H9 (cell line): ENCODE results near the gene P2RY8. TPM values are rescaled to one million over a fixed set of nuclear protein-coding genes. Genes with fewer than 3 reads are reported as not detected.

ENCODE experiments used
- DNase-seq: peaks from one replicate; pipeline ENCODE4 v3.0.0-alpha.2; 2017
- H2AFZ ChIP-seq: one replicate; pipeline ENCODE4 v1.6.1; 2013; ENCODE audit warnings: mild to moderate bottlenecking, low read length, control low read depth, moderate library complexity
- H2AK5ac ChIP-seq: 2 replicates; pipeline ENCODE4 v1.6.1; 2013; ENCODE audit warnings: low read length, control low read depth, mixed read lengths; ENCODE audit not compliant: insufficient read length
- H2BK120ac ChIP-seq: one replicate; pipeline ENCODE4 v1.6.1; 2013; ENCODE audit warnings: low read depth, mild to moderate bottlenecking, low read length, control low read depth, inconsistent platforms; ENCODE audit not compliant: poor library complexity, severe bottlenecking
- H2BK12ac ChIP-seq: 2 replicates; pipeline ENCODE4 v1.6.1; 2013; ENCODE audit warnings: low read length, control low read depth, mixed read lengths, low read depth; ENCODE audit not compliant: insufficient read length
- H2BK15ac ChIP-seq: 2 replicates; pipeline ENCODE4 v1.6.1; 2013; ENCODE audit warnings: low read depth, low read length, control low read depth
- H2BK20ac ChIP-seq: one replicate; pipeline ENCODE4 v1.6.1; 2013; ENCODE audit warnings: low read depth, mild to moderate bottlenecking, low read length, control low read depth, inconsistent platforms; ENCODE audit not compliant: poor library complexity, severe bottlenecking
- H2BK5ac ChIP-seq: 2 replicates; pipeline ENCODE4 v1.6.1; 2013; ENCODE audit warnings: low read length, control low read depth, mixed read lengths; ENCODE audit not compliant: insufficient read length
- H3K14ac ChIP-seq: 2 replicates; pipeline ENCODE4 v1.6.1; 2013; ENCODE audit warnings: low read length, control low read depth; ENCODE audit not compliant: insufficient read depth
- H3K18ac ChIP-seq: 2 replicates; pipeline ENCODE4 v1.6.1; 2013; ENCODE audit warnings: low read depth, mild to moderate bottlenecking, mixed read lengths, low read length, control low read depth; ENCODE audit not compliant: insufficient read length
- H3K23ac ChIP-seq: 2 replicates; pipeline ENCODE4 v1.6.1; 2013; ENCODE audit warnings: low read length, control low read depth, mixed read lengths, low read depth; ENCODE audit not compliant: insufficient read length
- H3K23me2 ChIP-seq: 2 replicates; pipeline ENCODE4 v1.6.1; 2013; ENCODE audit warnings: low read depth, mild to moderate bottlenecking, mixed read lengths, low read length, control low read depth; ENCODE audit not compliant: insufficient read length, poor library complexity, severe bottlenecking
- H3K27ac ChIP-seq: 2 replicates; pipeline ENCODE4 v1.5.1; 2013; ENCODE audit warnings: low read length, control low read depth, mixed read lengths, low read depth; ENCODE audit not compliant: insufficient read length
- H3K27me3 ChIP-seq: 2 replicates; pipeline ENCODE4 v1.6.1; 2013; ENCODE audit warnings: low read length, control low read depth, inconsistent platforms; ENCODE audit not compliant: insufficient read depth
- H3K4ac ChIP-seq: 2 replicates; pipeline ENCODE4 v1.6.1; 2013; ENCODE audit warnings: low read depth, mild to moderate bottlenecking, control low read depth, inconsistent platforms, low read length, moderate library complexity
- H3K4me1 ChIP-seq: 2 replicates; pipeline ENCODE4 v1.6.1; 2013; ENCODE audit warnings: low read length, control low read depth, inconsistent platforms; ENCODE audit not compliant: insufficient read depth
- H3K4me2 ChIP-seq: 2 replicates; pipeline ENCODE4 v1.6.1; 2013; ENCODE audit warnings: low read length, control low read depth, mixed read lengths; ENCODE audit not compliant: insufficient read length, insufficient read depth
- H3K56ac ChIP-seq: 2 replicates; pipeline ENCODE4 v1.6.1; 2013; ENCODE audit warnings: low read depth, mild to moderate bottlenecking, mixed read lengths, low read length, control low read depth; ENCODE audit not compliant: insufficient read length
- H3K79me1 ChIP-seq: 2 replicates; pipeline ENCODE4 v1.6.1; 2013; ENCODE audit warnings: low read depth, mild to moderate bottlenecking, moderate library complexity, low read length, control low read depth, inconsistent platforms; ENCODE audit not compliant: insufficient read depth, poor library complexity, severe bottlenecking
- H3K79me2 ChIP-seq: 2 replicates; pipeline ENCODE4 v1.6.1; 2013; ENCODE audit warnings: low read length, control low read depth, inconsistent platforms; ENCODE audit not compliant: insufficient read depth
- H3K9ac ChIP-seq: 2 replicates; pipeline ENCODE4 v1.6.1; 2013; ENCODE audit warnings: low read length, control low read depth, mixed read lengths; ENCODE audit not compliant: insufficient read length; ENCODE audit errors: extremely low read depth
- H3K9me3 ChIP-seq: one replicate; pipeline ENCODE4 v1.6.1; 2013; ENCODE audit warnings: low read depth, low read length, inconsistent platforms; ENCODE audit not compliant: control insufficient read depth
- H3T11ph ChIP-seq: one replicate; pipeline ENCODE4 v1.6.1; 2013; ENCODE audit warnings: mild to moderate bottlenecking, low read length, control low read depth, inconsistent platforms
- H4K20me1 ChIP-seq: one replicate; pipeline ENCODE4 v1.6.1; 2013; ENCODE audit not compliant: control insufficient read depth, insufficient read length, insufficient read depth
- H4K5ac ChIP-seq: 2 replicates; pipeline ENCODE4 v1.6.1; 2013; ENCODE audit warnings: low read depth, mild to moderate bottlenecking, mixed read lengths, low read length, control low read depth; ENCODE audit not compliant: insufficient read length
- H4K8ac ChIP-seq: replicated peaks from 2 replicates; pipeline ENCODE4 v1.6.1; 2013; ENCODE audit warnings: low read length, control low read depth, mixed read lengths, low read depth; ENCODE audit not compliant: insufficient read length
- H4K91ac ChIP-seq: 2 replicates; pipeline ENCODE4 v1.6.1; 2013; ENCODE audit warnings: low read depth, mild to moderate bottlenecking, moderate library complexity, mixed read lengths, low read length, control low read depth; ENCODE audit not compliant: insufficient read length
- H3K27ac Mint-ChIP-seq, 3 experiments: 2 replicates in 2 of 3; 3 replicates in 1 of 3; pipeline ENCODE4 v1.8.0; 2020 to 2021; ENCODE audit warnings: mixed read lengths in 3 of 3, mild to moderate bottlenecking in 1 of 3, moderate library complexity in 1 of 3
- H3K27me3 Mint-ChIP-seq: 2 replicates; pipeline ENCODE4 v1.8.0; 2021; ENCODE audit warnings: low read depth, mild to moderate bottlenecking, moderate library complexity, mixed read lengths
- H3K36me3 Mint-ChIP-seq, 3 experiments: 2 replicates in 2 of 3; 3 replicates in 1 of 3; pipeline ENCODE4 v1.8.0; 2020 to 2021; ENCODE audit warnings: low read depth in 3 of 3, mixed read lengths in 3 of 3; ENCODE audit not compliant: insufficient read depth in 1 of 3
- H3K4me1 Mint-ChIP-seq, 2 experiments: 2 replicates each; pipeline ENCODE4 v1.8.0; 2020; ENCODE audit warnings: mixed read lengths in 2 of 2
- H3K4me3 Mint-ChIP-seq, 2 experiments: 2 replicates in 1 of 2; 3 replicates in 1 of 2; pipeline ENCODE4 v1.8.0; 2020 to 2021; ENCODE audit warnings: mild to moderate bottlenecking in 2 of 2, mixed read lengths in 2 of 2, moderate library complexity in 1 of 2
- H3K9me3 Mint-ChIP-seq, 2 experiments: 2 replicates in 1 of 2; 3 replicates in 1 of 2; pipeline ENCODE4 v1.8.0; 2020; ENCODE audit warnings: mild to moderate bottlenecking in 2 of 2, mixed read lengths in 2 of 2, moderate library complexity in 1 of 2
- WGBS: extraction: QIAGEN DNeasy Blood & Tissue Kit; methylation state at CpG from one replicate; pipeline ENCODE4 v1.1.7; 2013; ENCODE audit warnings: missing lambda C conversion rate, low lambda C conversion rate, mixed read lengths; ENCODE audit not compliant: insufficient read length; ENCODE audit errors: extremely low coverage; 5-methylcytosine and 5-hydroxymethylcytosine counted together
- total RNA-seq: library from RNA; stranded (reverse); gene quantifications from 2 replicates; pipeline ENCODE4 v1.2.1, GENCODE V29; 2021
- TF ChIP-seq, protein P1 (sequence below): fragments of 200-600 bp; sonication (generic); conservative IDR thresholded peaks from 3 replicates; pipeline ENCODE4 v1.8.0; 2021; ENCODE audit warnings: antibody characterized with exemption, mild to moderate bottlenecking

The P2RY8 gene
- total RNA-seq, 1 experiment from 2014 or later, result not detected

DNA sequence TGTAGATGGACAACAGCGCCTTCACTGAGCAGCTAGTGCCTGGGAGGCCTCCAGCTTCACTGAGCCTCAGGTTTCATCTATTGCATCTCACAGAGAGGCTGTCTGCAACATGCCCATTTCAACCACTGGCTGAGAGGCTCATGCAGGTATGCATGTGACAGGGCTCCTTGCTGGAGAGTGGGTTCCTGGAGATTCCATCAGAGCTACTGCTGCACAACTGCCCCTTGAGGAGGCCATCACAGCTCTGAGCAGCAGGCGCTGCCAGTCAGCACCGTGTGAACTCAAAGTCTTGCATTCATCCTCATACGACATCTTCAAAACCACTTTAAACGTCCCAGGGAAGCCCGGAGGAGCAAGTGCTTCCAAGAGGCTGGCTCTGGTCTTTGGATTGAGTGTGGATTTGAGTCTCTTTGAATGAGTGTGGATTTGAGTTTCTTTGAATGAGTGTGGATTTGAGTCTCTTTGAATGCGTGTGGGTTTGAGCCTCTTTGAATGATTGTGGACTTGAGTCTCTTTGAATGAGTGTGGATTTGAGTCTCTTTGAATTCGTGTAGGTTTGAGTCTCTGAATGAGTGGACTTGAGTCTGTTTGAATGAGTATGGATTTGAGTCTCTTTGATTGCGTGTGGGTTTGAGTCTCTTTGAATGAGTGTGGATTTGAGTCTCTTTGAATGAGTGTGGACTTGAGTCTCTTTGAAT is 8.7 kb downstream of the P2RY8 start:
- DNase-seq, result no peak
- Mint-ChIP-seq H3K9me3 (no peaks in the 10 kb centered on the region), H3K36me3 (no peaks in the 10 kb centered on the region), H3K4me3 (no peak overlapping the region), H3K4me1 (no peaks in the 10 kb centered on the region), H3K27ac (no peak overlapping the region), H3K27me3 (no peaks in the 10 kb centered on the region)
- H2BK120ac ChIP-seq, result no peak overlapping the region
- H3K27me3 ChIP-seq, result no peaks in the 10 kb centered on the region
- TF ChIP-seq, protein P1, sequence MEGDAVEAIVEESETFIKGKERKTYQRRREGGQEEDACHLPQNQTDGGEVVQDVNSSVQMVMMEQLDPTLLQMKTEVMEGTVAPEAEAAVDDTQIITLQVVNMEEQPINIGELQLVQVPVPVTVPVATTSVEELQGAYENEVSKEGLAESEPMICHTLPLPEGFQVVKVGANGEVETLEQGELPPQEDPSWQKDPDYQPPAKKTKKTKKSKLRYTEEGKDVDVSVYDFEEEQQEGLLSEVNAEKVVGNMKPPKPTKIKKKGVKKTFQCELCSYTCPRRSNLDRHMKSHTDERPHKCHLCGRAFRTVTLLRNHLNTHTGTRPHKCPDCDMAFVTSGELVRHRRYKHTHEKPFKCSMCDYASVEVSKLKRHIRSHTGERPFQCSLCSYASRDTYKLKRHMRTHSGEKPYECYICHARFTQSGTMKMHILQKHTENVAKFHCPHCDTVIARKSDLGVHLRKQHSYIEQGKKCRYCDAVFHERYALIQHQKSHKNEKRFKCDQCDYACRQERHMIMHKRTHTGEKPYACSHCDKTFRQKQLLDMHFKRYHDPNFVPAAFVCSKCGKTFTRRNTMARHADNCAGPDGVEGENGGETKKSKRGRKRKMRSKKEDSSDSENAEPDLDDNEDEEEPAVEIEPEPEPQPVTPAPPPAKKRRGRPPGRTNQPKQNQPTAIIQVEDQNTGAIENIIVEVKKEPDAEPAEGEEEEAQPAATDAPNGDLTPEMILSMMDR, result no peak
- no peak overlapping the region for H3K14ac ChIP-seq
- H2BK5ac ChIP-seq, result no peak overlapping the region
- no peak overlapping the region for H3K27ac ChIP-seq
- no peak overlapping the region for H4K5ac ChIP-seq
- H3K4me1 ChIP-seq, result no peaks in the 10 kb centered on the region
- H3K56ac ChIP-seq, result no peak overlapping the region
- no peaks in the 10 kb centered on the region for H3K79me1 ChIP-seq
- no CpG with 5 or more reads among the region's 9 CpGs for WGBS
- H3T11ph ChIP-seq, result no peak overlapping the region
- H2BK15ac ChIP-seq, result no peak overlapping the region
- H2AFZ ChIP-seq, result no peak overlapping the region
- H3K23ac ChIP-seq, result no peak overlapping the region
- H3K18ac ChIP-seq, result no peak overlapping the region
- no peaks in the 10 kb centered on the region for H3K79me2 ChIP-seq
- H4K91ac ChIP-seq, result no peak overlapping the region
- no peak overlapping the region for H2BK20ac ChIP-seq
- H3K4me2 ChIP-seq, result no peak overlapping the region
- no peak overlapping the region for H2BK12ac ChIP-seq
- H3K9me3 ChIP-seq, result no peaks in the 10 kb centered on the region
- no peak overlapping the region for H3K4ac ChIP-seq
- no peaks in the 10 kb centered on the region for H4K20me1 ChIP-seq
- H4K8ac ChIP-seq, result no peak overlapping the region
- no peak overlapping the region for H3K9ac ChIP-seq
- no peak overlapping the region for H2AK5ac ChIP-seq
- H3K23me2 ChIP-seq, result no peaks in the 10 kb centered on the region
